Smooth muscle cell (in vitro differentiated cells): ENCODE data around the gene ZDHHC24. TPM values are rescaled to one million over a fixed set of nuclear protein-coding genes. Genes with fewer than 3 reads are reported as not detected.
"Not testable (repeated sequence)": the region's sequence is repeated elsewhere in the genome, so short reads cannot be mapped to it uniquely, and the experiment has no call there.

Experiments used
- DNase-seq: peaks from one replicate; lab custom pipeline; 2025; ENCODE audit not compliant: unreplicated experiment; lab: John Stamatoyannopoulos, UW
- H2AFZ ChIP-seq: fragments of 200-600 bp; sonication (generic); 2 replicates; pipeline ENCODE4 v1.6.0; 2016; ENCODE audit warnings: antibody characterized with exemption, low read depth, mild to moderate bottlenecking
- H3F3A ChIP-seq: fragments of 200-600 bp; sonication (generic); 2 replicates; pipeline ENCODE4 v1.6.0; 2017; ENCODE audit warnings: antibody characterized with exemption, low read depth
- H3K27ac ChIP-seq: fragments of 200-600 bp; sonication (generic); 2 replicates; pipeline ENCODE4 v1.5.1; 2016; ENCODE audit warnings: low read depth, mild to moderate bottlenecking
- H3K27me3 ChIP-seq: fragments of 200-600 bp; sonication (generic); 2 replicates; pipeline ENCODE4 v1.6.1; 2016; ENCODE audit warnings: low read depth, mild to moderate bottlenecking
- H3K36me3 ChIP-seq: fragments of 200-600 bp; sonication (generic); 2 replicates; pipeline ENCODE4 v1.5.1; 2016; ENCODE audit warnings: low read depth
- H3K4me1 ChIP-seq: fragments of 200-600 bp; sonication (generic); 2 replicates; pipeline ENCODE4 v1.5.1; 2016; ENCODE audit warnings: low read depth
- H3K4me2 ChIP-seq: fragments of 200-600 bp; sonication (generic); 2 replicates; pipeline ENCODE4 v1.6.0; 2016; ENCODE audit warnings: mild to moderate bottlenecking
- H3K4me3 ChIP-seq: fragments of 200-600 bp; sonication (generic); 2 replicates; pipeline ENCODE4 v1.5.1; 2016; ENCODE audit warnings: mild to moderate bottlenecking
- H3K79me2 ChIP-seq: fragments of 200-600 bp; sonication (generic); 2 replicates; pipeline ENCODE4 v1.6.0; 2016; ENCODE audit warnings: low read depth, mild to moderate bottlenecking
- H3K9ac ChIP-seq: fragments of 200-600 bp; sonication (generic); 2 replicates; pipeline ENCODE4 v1.6.0; 2016; ENCODE audit warnings: low read depth
- H3K9me3 ChIP-seq: fragments of 200-600 bp; sonication (generic); replicated peaks from 2 replicates; pipeline ENCODE4 v1.5.1; 2016; ENCODE audit warnings: low read depth
- H4K20me1 ChIP-seq: fragments of 200-600 bp; sonication (generic); 2 replicates; pipeline ENCODE4 v1.6.0; 2016; ENCODE audit warnings: low read depth
- WGBS: methylation state at CpG from one replicate; pipeline ENCODE4 v1.1.7; 2016; ENCODE audit warnings: low lambda C conversion rate; 5-methylcytosine and 5-hydroxymethylcytosine counted together
- polyA plus RNA-seq: library from polyadenylated mRNA; unstranded; fragments of >200 nt; fragmentation: Nextera tagmentation; extraction: Ambion mirVana; gene quantifications from 2 replicates; pipeline ENCODE4 v1.2.1, GENCODE V29; 2016
- total RNA-seq: library from RNA; depleted of rRNA; stranded (reverse); fragments of >200 nt; gene quantifications from 2 replicates; pipeline ENCODE4 v1.2.3, GENCODE V29; 2014
- TF ChIP-seq, protein P1 (sequence below): fragments of 200-600 bp; sonication (generic); IDR thresholded peaks from 2 replicates; pipeline ENCODE4 v1.5.1; 2017; ENCODE audit warnings: borderline replicate concordance, mild to moderate bottlenecking, antibody characterized with exemption; ENCODE audit not compliant: insufficient read depth, poor library complexity, severe bottlenecking

ZDHHC24 gene
- total and polyA plus RNA-seq, 2 experiments from 2014 or later = 13.9 to 15.7 TPM

DNA sequence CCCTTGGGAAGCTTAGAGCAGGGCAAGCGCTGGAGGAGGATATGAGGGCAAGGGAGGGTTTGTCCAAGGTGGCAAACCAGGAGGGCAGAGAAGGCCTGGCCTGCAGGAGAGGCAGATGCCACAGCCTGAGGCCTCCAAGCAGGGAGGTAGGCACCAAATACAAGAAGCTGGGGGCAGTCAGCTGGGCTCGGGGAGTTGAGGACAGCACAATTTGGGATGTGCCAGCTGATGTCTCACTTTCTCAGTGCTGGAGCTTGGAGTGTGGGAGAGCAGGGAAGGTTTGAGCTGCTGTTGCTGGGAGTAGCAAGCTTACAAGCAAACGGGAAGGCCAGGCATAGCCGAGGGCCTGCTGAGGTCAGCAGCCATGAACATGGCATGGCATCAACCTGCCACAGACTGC, 4.0 kb downstream of the ZDHHC24 start:
- Histone ChIP-seq H3K4me3 (no peak overlapping the region), H3K79me2 (peaks cover 6% of the 10 kb centered on the region), H3K9me3 (no peaks in the 10 kb centered on the region), H2AFZ (no peak overlapping the region), H3K36me3 (no peaks in the 10 kb centered on the region), H3K4me2 (no peak overlapping the region), H3K27me3 (no peaks in the 10 kb centered on the region), H3F3A (peaks cover 7% of the 10 kb centered on the region), H4K20me1 (no peaks in the 10 kb centered on the region), H3K27ac (no peak overlapping the region), H3K9ac (no peak overlapping the region), H3K4me1 (peaks cover 11% of the 10 kb centered on the region)
- WGBS = 95% methylated on average over 4 of the region's 4 CpGs
- TF ChIP-seq, protein P1, sequence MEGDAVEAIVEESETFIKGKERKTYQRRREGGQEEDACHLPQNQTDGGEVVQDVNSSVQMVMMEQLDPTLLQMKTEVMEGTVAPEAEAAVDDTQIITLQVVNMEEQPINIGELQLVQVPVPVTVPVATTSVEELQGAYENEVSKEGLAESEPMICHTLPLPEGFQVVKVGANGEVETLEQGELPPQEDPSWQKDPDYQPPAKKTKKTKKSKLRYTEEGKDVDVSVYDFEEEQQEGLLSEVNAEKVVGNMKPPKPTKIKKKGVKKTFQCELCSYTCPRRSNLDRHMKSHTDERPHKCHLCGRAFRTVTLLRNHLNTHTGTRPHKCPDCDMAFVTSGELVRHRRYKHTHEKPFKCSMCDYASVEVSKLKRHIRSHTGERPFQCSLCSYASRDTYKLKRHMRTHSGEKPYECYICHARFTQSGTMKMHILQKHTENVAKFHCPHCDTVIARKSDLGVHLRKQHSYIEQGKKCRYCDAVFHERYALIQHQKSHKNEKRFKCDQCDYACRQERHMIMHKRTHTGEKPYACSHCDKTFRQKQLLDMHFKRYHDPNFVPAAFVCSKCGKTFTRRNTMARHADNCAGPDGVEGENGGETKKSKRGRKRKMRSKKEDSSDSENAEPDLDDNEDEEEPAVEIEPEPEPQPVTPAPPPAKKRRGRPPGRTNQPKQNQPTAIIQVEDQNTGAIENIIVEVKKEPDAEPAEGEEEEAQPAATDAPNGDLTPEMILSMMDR = no peak
- DNase-seq = no peak

DNA sequence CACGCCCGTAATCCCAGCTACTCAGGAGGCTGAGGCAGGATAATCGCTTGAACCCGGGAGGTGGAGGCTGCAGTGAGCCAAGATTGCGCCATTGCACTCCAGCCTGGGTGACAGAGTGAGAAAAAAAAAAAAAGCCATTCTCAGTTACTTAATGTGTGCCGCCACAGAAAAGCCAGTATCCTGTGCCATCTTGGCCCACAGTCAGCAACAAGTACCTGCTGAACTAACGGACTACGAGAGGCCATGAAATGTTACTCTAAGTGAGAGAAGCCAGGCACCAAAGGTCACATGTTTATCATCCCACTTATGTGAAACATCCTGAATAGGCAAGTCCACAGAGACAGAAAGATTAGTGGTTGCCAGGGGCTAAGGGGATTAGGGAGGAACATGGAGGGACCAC, 5.2 kb downstream of the ZDHHC24 start:
- H3K4me3 ChIP-seq, H3K9me3 ChIP-seq, H2AFZ ChIP-seq, H3K27me3 ChIP-seq, H3K4me2 ChIP-seq, H3K36me3 ChIP-seq, H3K79me2 ChIP-seq, DNase-seq, H4K20me1 ChIP-seq, H3K4me1 ChIP-seq, H3K9ac ChIP-seq, H3F3A ChIP-seq, H3K27ac ChIP-seq: not testable (repeated sequence)
- 92% methylated on average over 8 of the region's 8 CpGs for WGBS

DNA sequence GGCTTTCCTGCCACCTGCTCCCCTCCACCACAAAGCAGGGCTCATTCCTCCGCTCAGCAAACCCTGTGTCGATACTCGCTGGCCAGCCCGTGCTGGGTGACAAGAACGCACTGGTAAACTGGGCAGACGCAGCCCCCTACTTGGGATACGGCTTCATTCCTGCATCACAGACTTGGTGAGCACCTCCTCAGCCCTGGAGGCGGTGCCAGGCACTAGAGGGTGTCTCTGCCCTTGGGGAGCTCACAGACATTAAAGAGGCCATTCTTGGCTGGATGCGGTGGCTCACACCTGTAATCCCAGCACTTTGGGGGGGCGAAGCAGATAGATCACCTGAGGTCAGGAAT, 6.0 kb downstream of the ZDHHC24 start:
- no peak overlapping the region for H3K4me3 ChIP-seq
- H3K4me2 ChIP-seq = no peak overlapping the region
- DNase-seq = no peak
- WGBS = 97% methylated on average over 10 of the region's 10 CpGs
- no peaks in the 10 kb centered on the region for H4K20me1 ChIP-seq
- no peaks in the 10 kb centered on the region for H3K36me3 ChIP-seq
- TF ChIP-seq, protein P1 = no peak
- peaks cover 1% of the 10 kb centered on the region for H3K4me1 ChIP-seq
- peaks cover 2% of the 10 kb centered on the region for H3K79me2 ChIP-seq
- no peak overlapping the region for H2AFZ ChIP-seq
- no peaks in the 10 kb centered on the region for H3K27me3 ChIP-seq
- H3K9me3 ChIP-seq = no peaks in the 10 kb centered on the region
- H3K27ac ChIP-seq = no peak overlapping the region
- no peak overlapping the region for H3K9ac ChIP-seq
- H3F3A ChIP-seq = no peaks in the 10 kb centered on the region

DNA sequence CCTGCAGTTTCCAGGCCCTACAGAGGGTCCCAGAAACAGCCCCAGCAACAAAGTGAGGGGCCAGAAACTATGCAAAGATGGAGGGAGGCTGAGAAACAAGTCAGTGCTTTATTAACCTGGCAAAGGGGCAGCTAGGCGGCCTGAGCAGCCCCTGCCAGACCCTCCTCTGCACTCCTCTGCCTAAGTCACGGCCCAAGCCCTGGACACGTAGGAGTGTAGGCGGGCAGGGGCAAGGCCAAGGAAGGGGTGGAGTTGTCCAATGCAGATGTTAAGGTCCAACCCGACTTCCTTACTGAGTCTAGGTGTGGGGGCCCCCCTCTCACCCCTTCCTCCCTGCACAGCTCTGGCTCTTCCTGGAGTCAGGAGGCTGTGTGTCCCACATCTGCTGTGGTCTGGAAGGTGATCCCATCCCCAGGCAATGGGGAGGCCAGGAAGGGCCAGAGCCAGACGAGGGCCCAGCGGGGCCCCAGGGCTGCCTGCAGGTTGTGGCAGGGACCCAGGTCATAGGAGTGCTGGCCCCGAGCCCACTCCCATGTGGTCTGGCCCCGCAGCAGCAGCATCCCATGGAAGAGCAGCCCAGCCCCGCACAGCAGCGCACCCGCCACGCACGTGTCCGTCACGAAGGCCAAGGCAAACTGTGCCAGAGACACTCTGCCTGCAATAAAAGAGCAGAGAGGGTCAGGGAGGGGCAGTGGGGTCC, 6.5 kb downstream of the ZDHHC24 start:
- Histone ChIP-seq H3K4me3 (no peak overlapping the region), H3K27me3 (no peaks in the 10 kb centered on the region), H3K9ac (no peak overlapping the region), H3K27ac (no peak overlapping the region), H4K20me1 (no peaks in the 10 kb centered on the region), H3K79me2 (no peaks in the 10 kb centered on the region), H3K4me2 (no peak overlapping the region), H2AFZ (no peak overlapping the region), H3F3A (no peaks in the 10 kb centered on the region), H3K4me1 (no peaks in the 10 kb centered on the region), H3K36me3 (no peaks in the 10 kb centered on the region), H3K9me3 (no peaks in the 10 kb centered on the region)
- 91% methylated on average over 16 of the region's 16 CpGs for WGBS
- TF ChIP-seq, protein P1 = no peak
- no peak for DNase-seq
